GM18511 (cell line): Measurements from ENCODE around the gene RAB21.

ENCODE experiments used
- ATAC-seq: cut with Tn5 transposase; IDR thresholded peaks from one replicate; pipeline ENCODE4 v1.9.1; 2021; ENCODE audit warnings: mild to moderate bottlenecking, moderate library complexity; ENCODE audit not compliant: unreplicated experiment

RAB21 gene

GRCh38 chr12:71754461-71755145 lies at the start of gene RAB21:
Gene RAB21 (plus strand): TSS chr12:71754863. CDS start chr12:71755130, 267 bp downstream.
- peak; percentile 95 for ATAC-seq

- no peak for ATAC-seq
Observed at GRCh38 chr12:71704920-71705319, 49.7 kb upstream of the RAB21 start.

GRCh38 chr12:71708658-71709057 lies 46.0 kb upstream of the RAB21 start:
- no peak for ATAC-seq

GRCh38 chr12:71710276-71711125 lies 44.2 kb upstream of the RAB21 start:
- no peak for ATAC-seq

GRCh38 chr12:71718611-71719010 lies 36.1 kb upstream of the RAB21 start:
- no peak for ATAC-seq

GRCh38 chr12:71719647-71720370 lies 34.9 kb upstream of the RAB21 start:
- ATAC-seq, result no peak

GRCh38 chr12:71721783-71722505 lies 32.7 kb upstream of the RAB21 start:
- no peak for ATAC-seq

GRCh38 chr12:71725011-71725410 lies 29.7 kb upstream of the RAB21 start:
- ATAC-seq, result no peak

GRCh38 chr12:71726548-71726947 lies 28.1 kb upstream of the RAB21 start:
- no peak for ATAC-seq

GRCh38 chr12:71727958-71728357 lies 26.7 kb upstream of the RAB21 start:
- ATAC-seq, result no peak

GRCh38 chr12:71730936-71731335 lies 23.7 kb upstream of the RAB21 start:
- no peak for ATAC-seq

GRCh38 chr12:71731439-71732356 lies 23.0 kb upstream of the RAB21 start:
- no peak for ATAC-seq

- no peak for ATAC-seq
Observed at GRCh38 chr12:71732357-71732712, 22.3 kb upstream of the RAB21 start.

- ATAC-seq, result no peak
Observed at GRCh38 chr12:71737197-71737596, 17.5 kb upstream of the RAB21 start.

GRCh38 chr12:71742998-71743397 lies 11.7 kb upstream of the RAB21 start:
- ATAC-seq, result no peak

- ATAC-seq, result no peak
Observed at GRCh38 chr12:71744522-71745300, 10.0 kb upstream of the RAB21 start.

- peak; percentile 94 for ATAC-seq
Observed at GRCh38 chr12:71746974-71747611, 7.6 kb upstream of the RAB21 start.

- ATAC-seq, result no peak
Observed at GRCh38 chr12:71748081-71748850, 6.4 kb upstream of the RAB21 start.
